OCI-LY3 (cell line): Measurements from ENCODE around the gene CMTM4.

Source experiments
- CTCF ChIP-seq: fragments of 200-600, 300-600 bp; sonication (generic); IDR thresholded peaks from 2 replicates; pipeline ENCODE4 v1.5.1; 2014; ENCODE audit warnings: antibody characterized with exemption, low read length, low read depth
- EZH2phosphoT487 ChIP-seq: fragments of 200-600 bp; shearing (Covaris generic); IDR thresholded peaks from 2 replicates; pipeline ENCODE4 v1.6.1; 2018; ENCODE audit warnings: antibody characterized with exemption, mixed run types, low read depth

DNA sequence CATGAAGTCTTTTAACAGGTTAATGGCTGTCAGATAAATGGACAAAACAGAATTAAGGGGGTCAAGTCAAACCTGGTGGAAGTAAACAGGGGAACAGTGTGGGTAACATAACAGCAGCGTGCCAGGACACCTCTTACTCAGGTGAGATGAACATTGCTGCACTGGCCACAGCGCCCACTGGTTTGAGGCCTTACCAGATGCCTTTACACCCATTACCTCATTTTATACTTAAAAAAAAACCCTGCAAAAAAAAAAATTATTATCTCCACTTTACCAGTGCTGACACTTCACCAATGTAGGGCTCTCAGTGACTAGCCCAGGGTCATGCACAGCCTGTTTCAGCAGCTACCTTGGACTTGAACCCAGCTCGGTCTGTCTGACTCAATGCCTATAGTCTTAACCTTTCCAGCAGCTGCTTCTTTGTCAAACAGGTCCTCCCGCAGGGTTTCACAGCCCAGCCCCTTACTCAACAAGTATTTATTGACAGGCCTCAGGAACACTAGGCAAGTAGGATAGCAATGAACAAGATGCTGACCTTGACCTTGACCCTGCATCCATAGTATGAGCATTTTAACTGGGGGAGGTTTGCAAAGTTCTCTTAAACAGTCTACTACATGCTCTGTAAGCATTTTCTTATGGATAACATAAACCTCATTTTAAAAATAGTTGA is 61.9 kb downstream of the CMTM4 start:
- TF ChIP-seq CTCF (no peak), EZH2phosphoT487 (no peak)
